ENCODE measurements around the gene NHS.
"Not testable (repeated sequence)": the region's sequence is repeated elsewhere in the genome, so short reads cannot be mapped to it uniquely, and the experiment has no call there.

The NHS gene

GRCh38 chrX:17499512-17499911 is 124.5 kb downstream of the NHS start:
- Histone ChIP-seq H3K36me3 (ENCODE audit: insufficient read depth, low read length) (no peaks in the 10 kb centered on the region), H3K27me3 (ENCODE audit: control insufficient read depth, insufficient read depth, low read length) (peaks cover 11% of the 10 kb centered on the region), H3K4me1 (ENCODE audit: control insufficient read depth, insufficient read depth, low read length) (peaks cover 5% of the 10 kb centered on the region)

GRCh38 chrX:17500145-17500579 is 125.2 kb downstream of the NHS start:
- H3K27me3 ChIP-seq (ENCODE audit: control insufficient read depth, insufficient read depth, low read length): peaks cover 11% of the 10 kb centered on the region
- H3K4me1 ChIP-seq (ENCODE audit: control insufficient read depth, insufficient read depth, low read length): no peaks in the 10 kb centered on the region
- H3K4me2 ChIP-seq (ENCODE audit: low read length): no peak overlapping the region
- H3K36me3 ChIP-seq (ENCODE audit: insufficient read depth, low read length): no peaks in the 10 kb centered on the region
- H3K9ac ChIP-seq (ENCODE audit: low read depth, low read length): no peak overlapping the region
- no peaks in the 10 kb centered on the region for H3K9me3 ChIP-seq (replicated peaks; ENCODE audit: low read length)
- H3K4me3 ChIP-seq (ENCODE audit: low read length): no peak overlapping the region

More at GRCh38 chrX:17499512-17499911, 124.5 kb downstream of the NHS start:
- Histone ChIP-seq H3K4me3 (ENCODE audit: low read length) (no peak overlapping the region), H3K4me2 (ENCODE audit: low read length) (no peak overlapping the region), H3K9me3 (replicated peaks; ENCODE audit: low read length) (no peaks in the 10 kb centered on the region), H3K9ac (ENCODE audit: low read depth, low read length) (no peak overlapping the region)

GRCh38 chrX:17501746-17502145 is 126.7 kb downstream of the NHS start:
- Histone ChIP-seq H3K4me3 (ENCODE audit: low read length) (no peak overlapping the region), H3K4me2 (ENCODE audit: low read length) (no peak overlapping the region), H3K36me3 (ENCODE audit: insufficient read depth, low read length) (no peaks in the 10 kb centered on the region), H3K4me1 (ENCODE audit: control insufficient read depth, insufficient read depth, low read length) (no peaks in the 10 kb centered on the region), H3K9me3 (replicated peaks; ENCODE audit: low read length) (peaks cover under 1% of the 10 kb centered on the region), H3K9ac (ENCODE audit: low read depth, low read length) (no peak overlapping the region), H3K27me3 (ENCODE audit: control insufficient read depth, insufficient read depth, low read length) (peaks cover 11% of the 10 kb centered on the region)

GRCh38 chrX:17506352-17506751 is 131.4 kb downstream of the NHS start:
- H3K9me3 ChIP-seq (replicated peaks; ENCODE audit: low read length); H3K4me3 ChIP-seq (ENCODE audit: low read length); H3K4me1 ChIP-seq (ENCODE audit: control insufficient read depth, insufficient read depth, low read length); H3K9ac ChIP-seq (ENCODE audit: low read depth, low read length); H3K27me3 ChIP-seq (ENCODE audit: control insufficient read depth, insufficient read depth, low read length); H3K4me2 ChIP-seq (ENCODE audit: low read length); H3K36me3 ChIP-seq (ENCODE audit: insufficient read depth, low read length): not testable (repeated sequence)

GRCh38 chrX:17511556-17511955 is 136.6 kb downstream of the NHS start:
- no peak overlapping the region for H3K9ac ChIP-seq (ENCODE audit: low read depth, low read length)
- H3K4me3 ChIP-seq (ENCODE audit: low read length): no peak overlapping the region
- H3K36me3 ChIP-seq (ENCODE audit: insufficient read depth, low read length): no peaks in the 10 kb centered on the region
- H3K4me2 ChIP-seq (ENCODE audit: low read length): no peak overlapping the region
- no peaks in the 10 kb centered on the region for H3K27me3 ChIP-seq (ENCODE audit: control insufficient read depth, insufficient read depth, low read length)
- no peaks in the 10 kb centered on the region for H3K4me1 ChIP-seq (ENCODE audit: control insufficient read depth, insufficient read depth, low read length)
- H3K9me3 ChIP-seq (replicated peaks; ENCODE audit: low read length): peaks cover 4% of the 10 kb centered on the region

- Histone ChIP-seq H3K36me3 (ENCODE audit: insufficient read depth, low read length) (no peaks in the 10 kb centered on the region), H3K4me2 (ENCODE audit: low read length) (no peak overlapping the region), H3K9me3 (replicated peaks; ENCODE audit: low read length) (no peaks in the 10 kb centered on the region), H3K4me1 (ENCODE audit: control insufficient read depth, insufficient read depth, low read length) (no peaks in the 10 kb centered on the region), H3K27me3 (ENCODE audit: control insufficient read depth, insufficient read depth, low read length) (peaks cover 4% of the 10 kb centered on the region), H3K4me3 (ENCODE audit: low read length) (no peak overlapping the region), H3K9ac (ENCODE audit: low read depth, low read length) (no peak overlapping the region)
Observed at GRCh38 chrX:17519358-17519757, 144.4 kb downstream of the NHS start.

- Histone ChIP-seq H3K4me2 (ENCODE audit: low read length) (no peak overlapping the region), H3K4me3 (ENCODE audit: low read length) (no peak overlapping the region), H3K9me3 (replicated peaks; ENCODE audit: low read length) (no peaks in the 10 kb centered on the region), H3K9ac (ENCODE audit: low read depth, low read length) (no peak overlapping the region), H3K4me1 (ENCODE audit: control insufficient read depth, insufficient read depth, low read length) (no peaks in the 10 kb centered on the region), H3K36me3 (ENCODE audit: insufficient read depth, low read length) (no peaks in the 10 kb centered on the region), H3K27me3 (ENCODE audit: control insufficient read depth, insufficient read depth, low read length) (peaks cover 6% of the 10 kb centered on the region)
Observed at GRCh38 chrX:17520016-17520615, 145.1 kb downstream of the NHS start.

GRCh38 chrX:17521871-17522693 is 147.1 kb downstream of the NHS start:
- Histone ChIP-seq H3K27me3 (ENCODE audit: control insufficient read depth, insufficient read depth, low read length) (peaks cover 6% of the 10 kb centered on the region), H3K9me3 (replicated peaks; ENCODE audit: low read length) (no peaks in the 10 kb centered on the region), H3K4me1 (ENCODE audit: control insufficient read depth, insufficient read depth, low read length) (no peaks in the 10 kb centered on the region), H3K4me3 (ENCODE audit: low read length) (no peak overlapping the region), H3K36me3 (ENCODE audit: insufficient read depth, low read length) (no peaks in the 10 kb centered on the region), H3K4me2 (ENCODE audit: low read length) (no peak overlapping the region), H3K9ac (ENCODE audit: low read depth, low read length) (no peak overlapping the region)

GRCh38 chrX:17525266-17525665 is 150.3 kb downstream of the NHS start:
- H3K4me2 ChIP-seq (ENCODE audit: low read length): no peak overlapping the region
- no peaks in the 10 kb centered on the region for H3K4me1 ChIP-seq (ENCODE audit: control insufficient read depth, insufficient read depth, low read length)
- H3K27me3 ChIP-seq (ENCODE audit: control insufficient read depth, insufficient read depth, low read length): peaks cover 22% of the 10 kb centered on the region
- H3K4me3 ChIP-seq (ENCODE audit: low read length): no peak overlapping the region
- H3K9me3 ChIP-seq (replicated peaks; ENCODE audit: low read length): no peaks in the 10 kb centered on the region
- no peak overlapping the region for H3K9ac ChIP-seq (ENCODE audit: low read depth, low read length)
- H3K36me3 ChIP-seq (ENCODE audit: insufficient read depth, low read length): no peaks in the 10 kb centered on the region

- Histone ChIP-seq H3K9ac (ENCODE audit: low read depth, low read length) (no peak overlapping the region), H3K4me2 (ENCODE audit: low read length) (no peak overlapping the region), H3K27me3 (ENCODE audit: control insufficient read depth, insufficient read depth, low read length) (peaks cover 21% of the 10 kb centered on the region), H3K4me1 (ENCODE audit: control insufficient read depth, insufficient read depth, low read length) (no peaks in the 10 kb centered on the region), H3K9me3 (replicated peaks; ENCODE audit: low read length) (no peaks in the 10 kb centered on the region), H3K36me3 (ENCODE audit: insufficient read depth, low read length) (no peaks in the 10 kb centered on the region), H3K4me3 (ENCODE audit: low read length) (no peak overlapping the region)
Observed at GRCh38 chrX:17525762-17526555, 151.0 kb downstream of the NHS start.

GRCh38 chrX:17527135-17527701 is 152.2 kb downstream of the NHS start:
- Histone ChIP-seq H3K9me3 (replicated peaks; ENCODE audit: low read length) (no peaks in the 10 kb centered on the region), H3K27me3 (ENCODE audit: control insufficient read depth, insufficient read depth, low read length) (peaks cover 21% of the 10 kb centered on the region), H3K4me3 (ENCODE audit: low read length) (no peak overlapping the region), H3K36me3 (ENCODE audit: insufficient read depth, low read length) (no peaks in the 10 kb centered on the region), H3K4me1 (ENCODE audit: control insufficient read depth, insufficient read depth, low read length) (no peaks in the 10 kb centered on the region), H3K4me2 (ENCODE audit: low read length) (no peak overlapping the region), H3K9ac (ENCODE audit: low read depth, low read length) (no peak overlapping the region)

Measured in skeletal muscle satellite cell (primary cell).